ENCODE results near the gene INPP5K.

INPP5K gene

DNA sequence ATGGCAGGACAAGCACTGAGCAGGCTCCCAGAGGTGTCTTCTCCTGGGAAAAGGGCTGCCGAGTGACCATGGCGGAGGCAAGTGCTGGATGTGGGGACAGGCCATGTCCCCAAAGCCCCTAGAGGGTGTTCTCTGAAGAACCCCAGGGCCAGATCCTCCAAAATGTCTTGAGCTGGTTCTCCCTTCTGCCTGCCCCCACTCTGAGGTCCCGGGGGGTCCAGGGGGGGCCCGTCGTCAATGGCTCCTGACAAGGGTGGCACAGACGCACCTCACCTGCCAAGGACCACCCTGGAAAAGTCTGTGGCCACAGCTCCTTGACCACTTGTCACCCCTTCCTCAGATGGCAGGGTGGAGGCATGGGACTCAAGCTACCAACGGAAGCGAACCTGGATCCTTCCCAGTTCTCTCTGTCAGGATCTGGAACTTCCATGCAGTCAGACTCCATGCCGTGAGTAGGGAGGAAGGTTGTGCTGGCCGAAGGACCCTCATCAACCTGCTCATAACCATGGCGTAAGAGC is 21.6 kb downstream of the INPP5K start:
- no peak overlapping the region for H3K4me3 ChIP-seq (ENCODE audit: low read depth, low read length)
- no peak for DNase-seq
- 0 out of 2 replicates have a peak, but pooled peaks cover 3% of the 10 kb centered on the region for H3K4me1 ChIP-seq
- no peaks in the 10 kb centered on the region for H3K36me3 ChIP-seq
- no peaks in the 10 kb centered on the region for H3K27me3 ChIP-seq
- TF ChIP-seq, protein P1, sequence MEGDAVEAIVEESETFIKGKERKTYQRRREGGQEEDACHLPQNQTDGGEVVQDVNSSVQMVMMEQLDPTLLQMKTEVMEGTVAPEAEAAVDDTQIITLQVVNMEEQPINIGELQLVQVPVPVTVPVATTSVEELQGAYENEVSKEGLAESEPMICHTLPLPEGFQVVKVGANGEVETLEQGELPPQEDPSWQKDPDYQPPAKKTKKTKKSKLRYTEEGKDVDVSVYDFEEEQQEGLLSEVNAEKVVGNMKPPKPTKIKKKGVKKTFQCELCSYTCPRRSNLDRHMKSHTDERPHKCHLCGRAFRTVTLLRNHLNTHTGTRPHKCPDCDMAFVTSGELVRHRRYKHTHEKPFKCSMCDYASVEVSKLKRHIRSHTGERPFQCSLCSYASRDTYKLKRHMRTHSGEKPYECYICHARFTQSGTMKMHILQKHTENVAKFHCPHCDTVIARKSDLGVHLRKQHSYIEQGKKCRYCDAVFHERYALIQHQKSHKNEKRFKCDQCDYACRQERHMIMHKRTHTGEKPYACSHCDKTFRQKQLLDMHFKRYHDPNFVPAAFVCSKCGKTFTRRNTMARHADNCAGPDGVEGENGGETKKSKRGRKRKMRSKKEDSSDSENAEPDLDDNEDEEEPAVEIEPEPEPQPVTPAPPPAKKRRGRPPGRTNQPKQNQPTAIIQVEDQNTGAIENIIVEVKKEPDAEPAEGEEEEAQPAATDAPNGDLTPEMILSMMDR (IDR thresholded peaks at IDR 0.05; ENCODE audit: low read depth, low read length), result no peak
- no peaks in the 10 kb centered on the region for H3K9me3 ChIP-seq

DNA sequence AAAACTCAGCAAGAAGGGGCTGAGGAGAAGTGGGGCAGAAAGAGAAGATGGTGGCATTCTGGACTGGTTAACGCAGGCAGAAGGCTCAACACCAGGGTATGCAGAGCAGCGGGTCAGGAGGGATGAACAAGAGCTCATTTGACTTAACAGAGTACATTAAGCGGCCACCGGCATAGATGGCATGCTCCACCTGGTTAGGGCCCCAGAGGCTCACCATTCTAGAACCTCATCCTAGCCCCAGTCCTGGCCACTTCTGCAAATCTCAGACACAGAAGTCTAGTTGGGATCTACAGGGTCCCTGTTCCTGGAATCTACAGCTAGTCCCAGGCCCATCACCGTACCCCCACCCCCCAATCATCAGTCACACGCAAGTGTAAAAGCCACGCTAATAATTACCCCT is 22.2 kb downstream of the INPP5K start:
- 0 out of 2 replicates have a peak, but pooled peaks cover 3% of the 10 kb centered on the region for H3K4me1 ChIP-seq

DNA sequence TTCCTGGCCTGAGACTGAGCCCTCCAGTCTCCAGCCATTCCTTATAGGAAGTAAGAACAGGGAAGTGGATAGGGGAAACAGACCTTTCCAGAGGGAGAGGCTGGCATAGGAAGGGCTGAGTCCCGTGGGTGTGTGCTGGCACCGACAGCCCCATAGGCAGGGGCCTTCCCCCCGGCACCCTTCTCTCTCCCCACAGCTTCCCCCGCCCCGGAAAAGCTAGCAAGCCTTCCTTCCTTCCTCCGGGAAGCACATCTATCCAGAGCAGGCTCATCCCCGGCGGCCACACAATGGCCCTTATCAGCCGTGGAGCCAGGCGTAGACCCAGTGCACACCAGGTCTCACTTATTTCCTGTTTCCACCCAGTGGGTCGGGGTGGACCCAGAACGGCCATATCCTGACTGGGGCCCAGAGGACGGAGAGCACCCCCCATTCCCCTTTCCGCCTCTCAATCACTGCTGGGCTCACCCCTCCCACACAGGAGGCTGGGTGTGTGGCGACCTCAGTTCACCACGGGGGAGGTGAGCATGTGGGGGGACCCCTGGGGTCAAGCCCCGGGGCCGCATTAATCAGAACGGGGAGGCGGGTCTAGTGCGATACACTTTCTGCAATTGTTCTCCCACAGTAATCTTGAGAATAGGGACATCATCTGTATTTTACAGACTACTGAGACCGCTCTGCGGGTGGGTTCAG is 23.0 kb downstream of the INPP5K start:
- H3K36me3 ChIP-seq, result no peaks in the 10 kb centered on the region
- TF ChIP-seq, protein P1 (IDR thresholded peaks at IDR 0.05; ENCODE audit: low read depth, low read length), result no peak
- peak; percentile 31 for DNase-seq
- peaks cover 3% of the 10 kb centered on the region; the same call in 1 of the 2 replicates for H3K4me1 ChIP-seq
- H3K9me3 ChIP-seq, result no peaks in the 10 kb centered on the region
- H3K27me3 ChIP-seq, result no peaks in the 10 kb centered on the region
- H3K4me3 ChIP-seq (ENCODE audit: low read depth, low read length), result no peak overlapping the region

More for the DNA sequence above, 22.2 kb downstream of the INPP5K start:
- Histone ChIP-seq H3K4me3 (ENCODE audit: low read depth, low read length) (no peak overlapping the region), H3K9me3 (no peaks in the 10 kb centered on the region), H3K36me3 (no peaks in the 10 kb centered on the region), H3K27me3 (no peaks in the 10 kb centered on the region)
- DNase-seq, result no peak
- TF ChIP-seq, protein P1 (IDR thresholded peaks at IDR 0.05; ENCODE audit: low read depth, low read length), result no peak

DNA sequence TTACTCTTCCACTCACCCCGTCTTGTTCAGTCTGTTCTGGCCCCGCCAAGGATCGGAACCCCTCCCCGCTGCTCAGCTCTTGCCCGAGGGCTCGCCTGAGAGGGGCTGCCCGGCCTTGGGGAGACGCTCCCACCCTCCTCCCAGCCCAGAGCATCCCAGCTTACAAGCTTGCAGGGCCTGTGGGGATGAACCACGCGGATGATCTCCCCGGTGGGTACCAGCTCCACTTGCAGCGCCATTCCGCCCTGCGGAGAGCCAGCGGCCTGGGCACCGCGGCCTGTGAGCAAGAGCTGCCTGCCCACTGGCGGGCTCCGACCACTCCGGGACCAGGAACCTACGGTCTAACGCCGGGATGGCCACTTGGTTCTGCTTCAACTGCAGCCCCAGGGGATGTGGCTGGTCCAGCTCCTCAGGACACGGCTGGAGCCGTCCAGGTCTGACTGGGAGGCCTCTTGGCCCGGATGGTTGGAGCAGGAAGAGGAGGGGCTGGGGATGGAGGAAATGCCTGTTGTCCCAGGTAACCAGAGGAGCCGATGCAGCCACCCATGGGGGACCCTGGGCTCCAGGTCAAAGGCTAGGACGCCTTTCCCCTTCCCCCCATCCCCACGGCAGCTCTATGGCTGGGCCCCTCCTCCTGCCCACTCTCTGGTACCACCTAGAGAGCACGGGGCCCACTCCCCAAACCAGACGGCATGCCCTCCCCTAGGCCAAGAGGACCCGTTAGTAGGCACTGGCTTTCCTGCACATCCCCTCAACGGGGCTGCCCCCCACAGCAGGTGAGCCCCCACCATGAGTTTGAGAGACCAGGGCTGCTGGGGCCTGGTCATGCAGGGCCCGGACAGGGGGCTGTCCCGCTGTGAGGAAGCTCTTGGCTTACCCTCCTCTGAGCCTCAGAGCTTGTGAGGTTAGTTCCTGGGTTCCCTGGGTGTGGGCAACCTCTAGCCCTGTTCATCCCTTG is 23.9 kb downstream of the INPP5K start, which contains the start of gene MYO1C:
Gene MYO1C (minus strand): TSS at position 438 of the 958 bp plus-strand sequence. CDS start 199 bp downstream, at position 239.
- Histone ChIP-seq H3K4me1 (peaks cover 3% of the 10 kb centered on the region; the same call in 1 of the 2 replicates), H3K36me3 (no peaks in the 10 kb centered on the region), H3K4me3 (ENCODE audit: low read depth, low read length) (peak within 1 kb of the TSS; percentile 23; the same call in 1 of the 2 replicates), H3K27me3 (no peaks in the 10 kb centered on the region), H3K9me3 (no peaks in the 10 kb centered on the region)
- no peak for DNase-seq
- TF ChIP-seq, protein P1 (IDR thresholded peaks at IDR 0.05; ENCODE audit: low read depth, low read length), result no peak

DNA sequence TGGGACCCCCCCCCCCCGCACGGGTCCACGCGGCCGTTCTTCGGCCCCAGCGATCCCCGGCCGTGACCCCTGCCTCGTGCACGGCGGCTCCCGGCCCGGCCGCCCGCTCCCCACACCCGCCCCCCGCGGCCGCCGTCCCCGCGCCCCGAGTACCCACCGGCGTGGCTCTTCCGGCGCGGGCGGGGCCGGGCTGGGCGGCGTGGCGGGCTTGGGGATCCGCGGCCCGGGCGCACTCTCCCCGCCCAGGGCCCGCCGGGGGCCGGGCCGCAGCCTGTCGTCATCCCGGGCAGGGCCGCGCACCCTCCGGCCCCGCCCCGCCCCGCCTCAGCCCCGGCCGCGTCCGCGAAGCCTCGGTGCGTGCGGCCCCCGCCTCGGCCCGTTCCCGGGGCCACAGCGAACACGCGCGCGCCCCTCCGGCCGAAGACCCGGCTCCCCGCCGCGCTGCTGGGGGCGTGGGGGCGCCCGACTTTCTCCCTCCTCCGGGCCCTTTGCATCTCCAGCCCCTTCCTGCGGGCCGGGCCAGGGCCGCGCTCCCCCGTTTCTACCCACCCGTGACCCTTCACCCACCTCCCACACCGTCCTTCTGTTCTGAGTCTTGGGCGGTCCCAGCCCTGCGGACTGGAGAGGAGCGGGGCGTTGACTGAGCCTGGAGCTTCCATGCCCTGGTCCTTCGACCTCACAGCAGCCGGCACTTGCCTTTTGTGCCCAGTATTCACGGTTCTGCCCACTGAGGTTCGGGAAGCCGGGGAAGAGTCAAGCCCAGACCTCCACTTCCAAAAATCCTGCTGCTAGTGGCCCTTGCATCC is 24.8 kb downstream of the INPP5K start:
- peak; percentile 49 for DNase-seq
- TF ChIP-seq, protein P1 (IDR thresholded peaks at IDR 0.05; ENCODE audit: low read depth, low read length), result no peak
- Histone ChIP-seq H3K9me3 (no peaks in the 10 kb centered on the region), H3K36me3 (no peaks in the 10 kb centered on the region), H3K27me3 (no peaks in the 10 kb centered on the region), H3K4me1 (peaks cover 3% of the 10 kb centered on the region; the same call in 1 of the 2 replicates), H3K4me3 (ENCODE audit: low read depth, low read length) (peak overlapping the region; percentile 59)

Measured in BE2C (cell line).